ENCODE results near the gene GBX1.

Gene GBX1

DNA sequence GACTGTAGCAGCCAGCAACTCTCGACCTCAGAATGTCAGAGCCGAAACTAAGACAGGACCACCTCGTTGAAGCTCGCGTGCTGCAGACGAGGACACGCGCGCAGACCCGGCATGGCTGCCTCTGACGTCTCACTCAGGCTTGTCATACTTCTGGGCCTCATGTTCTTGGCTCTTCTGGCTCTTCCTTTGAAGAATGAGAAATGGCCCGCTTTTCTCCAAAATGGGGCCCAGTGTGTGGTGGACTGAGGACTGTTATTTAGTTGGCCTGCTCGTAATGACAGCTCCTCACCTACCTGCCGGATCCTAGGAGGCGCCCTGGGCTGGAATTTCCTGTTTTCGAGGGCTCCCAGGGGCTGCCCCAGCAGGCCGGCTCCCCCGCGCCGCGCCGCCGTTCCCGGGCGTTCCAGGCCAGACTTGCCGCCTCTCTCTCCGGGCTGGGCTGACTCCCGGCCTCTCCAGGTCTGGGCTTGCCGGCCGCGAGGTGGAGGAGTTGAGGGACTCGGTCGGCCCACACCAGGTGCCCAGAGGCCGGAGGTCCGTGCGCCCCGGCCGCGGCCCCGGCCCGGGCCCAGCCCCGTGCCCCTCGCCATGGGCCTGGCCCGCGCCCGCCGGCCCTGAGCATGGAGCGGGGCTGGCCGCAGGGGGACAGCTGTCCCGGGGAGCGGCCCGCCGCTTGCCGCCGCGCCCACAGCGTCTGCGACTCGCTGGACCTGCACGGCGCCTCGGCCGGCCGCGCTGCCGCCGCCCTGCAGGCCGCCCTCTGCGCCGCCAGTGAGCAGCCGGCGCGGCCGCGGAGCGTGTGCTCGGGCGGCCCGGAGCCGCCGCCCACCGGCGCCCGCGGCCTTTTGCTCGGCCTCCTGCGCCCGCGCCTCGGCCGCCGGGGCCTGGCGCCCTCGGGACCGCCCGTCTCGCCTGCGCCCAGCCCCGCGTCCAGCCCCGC is 53.1 kb downstream of the GBX1 start:
- no peak for DNase-seq (ENCODE audit: low read depth)

DNA sequence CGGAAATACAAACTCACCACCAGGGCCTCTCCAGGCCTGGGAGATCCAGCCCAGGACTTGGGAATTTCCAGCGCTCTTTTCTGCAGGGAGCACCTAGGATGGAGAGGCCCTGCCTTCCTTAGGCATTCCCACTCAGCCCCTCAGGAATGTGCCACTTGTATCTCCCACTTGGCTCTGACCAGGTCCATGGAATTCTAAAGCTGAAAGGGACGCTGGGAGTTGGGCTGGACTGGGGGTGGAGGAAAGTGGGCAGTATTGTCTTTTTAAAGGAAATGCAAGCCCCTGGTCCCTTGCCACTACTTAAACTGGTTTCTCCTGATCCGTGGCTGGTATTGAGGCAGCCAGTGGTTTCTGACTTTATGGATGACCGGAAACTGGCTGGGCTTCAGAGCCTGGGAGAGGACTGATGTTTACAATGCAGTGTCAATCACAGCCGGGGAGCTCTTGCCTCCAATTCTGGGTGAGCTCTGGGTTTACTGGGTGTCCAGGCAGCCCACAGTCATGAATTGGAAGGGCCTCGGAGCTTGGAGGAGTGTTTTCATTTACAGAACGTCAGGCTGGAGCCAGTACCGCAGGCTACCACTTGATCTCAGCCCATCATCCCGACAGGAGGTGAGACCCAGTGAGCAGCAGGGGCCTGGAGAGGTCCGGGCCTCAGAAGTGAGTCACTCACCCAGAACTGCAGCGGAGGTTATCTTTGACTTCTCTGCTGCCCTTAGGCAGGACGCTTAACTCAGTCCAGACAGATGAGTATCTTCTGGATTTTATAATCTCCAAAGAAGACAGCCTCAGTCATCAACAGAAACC is 53.9 kb downstream of the GBX1 start:
- no peak for DNase-seq (ENCODE audit: low read depth)

DNA sequence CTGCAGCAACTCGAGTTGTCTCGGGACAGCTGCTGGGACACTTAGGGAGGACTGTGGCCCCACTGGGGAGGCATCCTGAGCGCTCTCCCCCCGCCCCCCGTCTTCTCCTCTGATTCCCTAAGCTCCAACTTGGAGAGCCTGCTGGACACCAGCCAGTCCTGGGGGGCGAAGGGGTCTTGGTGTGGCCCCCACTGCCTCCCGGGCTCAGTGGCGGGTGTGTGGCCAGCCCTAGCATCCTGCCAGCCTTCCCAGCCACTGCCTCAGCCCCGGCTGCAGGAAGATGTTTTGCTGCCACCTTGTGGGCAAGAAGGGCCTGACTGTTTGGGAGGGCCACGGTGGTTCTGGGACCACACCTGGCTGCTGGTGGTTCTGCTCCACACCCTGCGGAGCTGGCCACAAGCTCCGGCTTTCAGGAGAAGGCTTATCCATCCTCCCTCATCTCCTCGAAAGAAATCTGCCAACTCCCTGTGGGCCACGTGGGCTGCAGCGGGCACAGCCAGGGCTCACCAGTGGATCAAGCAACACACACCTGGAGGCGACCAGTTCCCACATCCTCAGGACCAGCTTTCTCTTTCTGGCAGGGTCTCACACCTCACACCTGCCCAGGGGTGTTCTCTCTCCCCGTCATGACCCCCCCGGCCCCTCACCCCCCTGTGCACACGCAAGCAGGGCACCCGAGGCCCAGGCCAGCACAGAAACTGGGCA is 56.4 kb downstream of the GBX1 start:
- peak; percentile 54 for DNase-seq (ENCODE audit: low read depth)

DNA sequence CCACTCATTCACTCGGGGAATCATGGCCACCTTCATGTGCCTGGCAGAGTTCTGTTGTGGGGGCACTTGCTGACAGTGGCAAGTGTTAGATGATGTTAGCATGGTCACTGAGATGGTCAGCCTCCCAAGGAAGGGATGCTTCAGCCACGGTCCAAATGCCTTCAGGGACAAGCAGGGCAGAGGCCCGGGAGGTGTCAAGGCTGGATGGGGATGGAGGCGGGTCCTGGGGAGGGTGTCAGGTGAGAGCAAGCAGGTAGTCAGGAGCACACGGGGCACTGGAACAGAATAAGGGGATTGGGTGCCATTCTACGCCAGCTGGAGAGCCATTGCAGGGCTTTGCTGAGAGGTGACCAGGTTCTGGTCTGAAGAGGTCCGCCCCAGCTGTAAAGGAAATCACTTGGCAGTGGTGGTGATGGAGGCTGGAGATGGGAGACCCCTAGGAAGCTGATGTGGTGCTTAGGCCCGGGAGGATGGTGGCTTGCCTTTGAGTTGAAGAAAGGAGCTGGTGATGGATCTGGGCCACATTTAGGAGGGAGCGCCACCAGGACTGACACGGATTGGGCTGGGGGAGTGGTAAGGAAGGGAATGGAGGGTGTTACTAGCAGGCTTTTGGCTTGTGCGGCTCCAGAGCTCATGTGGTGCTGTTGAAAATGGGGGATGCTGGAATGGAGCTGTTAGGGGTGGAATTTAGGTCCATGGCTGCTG is 57.1 kb downstream of the GBX1 start:
- no peak for DNase-seq (ENCODE audit: low read depth)

DNA sequence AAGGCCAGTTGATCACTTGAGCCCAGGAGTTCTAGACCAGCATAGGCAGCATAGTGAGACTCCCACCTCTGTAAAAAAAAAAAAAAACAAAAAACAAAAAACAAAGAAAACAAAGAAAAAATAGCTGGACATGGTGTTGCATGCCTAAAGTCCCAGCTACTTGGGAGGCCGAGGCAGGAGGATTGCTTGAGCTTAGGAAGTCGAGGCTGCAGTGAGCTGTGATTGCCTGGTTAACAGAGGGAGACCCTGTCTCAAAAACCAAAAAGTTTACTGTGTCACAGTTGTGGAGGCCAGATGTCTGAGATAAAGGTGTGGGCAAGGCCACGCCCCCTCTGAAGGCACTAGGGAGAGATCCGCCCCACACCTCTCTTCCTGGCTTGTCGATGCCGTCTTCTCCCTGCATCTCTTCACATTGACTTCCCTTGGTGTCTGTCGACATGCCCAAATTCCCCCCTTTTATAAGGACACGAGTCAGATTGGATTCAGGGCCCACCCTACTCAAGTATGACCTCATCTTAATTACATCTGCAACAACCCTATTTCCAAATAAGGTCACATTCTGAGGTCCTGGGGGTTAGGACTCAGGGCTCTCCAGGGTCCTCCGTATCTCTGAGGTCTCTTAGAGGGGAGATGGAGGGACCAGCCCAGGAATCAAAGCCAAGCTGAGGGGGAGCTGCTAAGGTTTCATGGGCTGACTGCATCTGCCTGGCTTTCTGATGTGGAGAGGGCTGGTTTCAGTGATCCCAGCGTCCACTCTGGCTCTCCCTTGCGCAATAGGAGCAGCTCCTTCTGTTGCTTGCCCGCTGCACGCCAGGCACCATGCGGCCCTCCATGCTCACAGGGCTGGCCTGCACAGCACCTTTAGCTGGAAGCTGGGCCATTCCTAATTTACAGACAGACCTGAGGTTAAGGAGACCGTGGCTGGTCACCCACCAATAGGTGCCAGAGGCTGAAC is 58.1 kb downstream of the GBX1 start:
- no peak for DNase-seq (ENCODE audit: low read depth)

DNA sequence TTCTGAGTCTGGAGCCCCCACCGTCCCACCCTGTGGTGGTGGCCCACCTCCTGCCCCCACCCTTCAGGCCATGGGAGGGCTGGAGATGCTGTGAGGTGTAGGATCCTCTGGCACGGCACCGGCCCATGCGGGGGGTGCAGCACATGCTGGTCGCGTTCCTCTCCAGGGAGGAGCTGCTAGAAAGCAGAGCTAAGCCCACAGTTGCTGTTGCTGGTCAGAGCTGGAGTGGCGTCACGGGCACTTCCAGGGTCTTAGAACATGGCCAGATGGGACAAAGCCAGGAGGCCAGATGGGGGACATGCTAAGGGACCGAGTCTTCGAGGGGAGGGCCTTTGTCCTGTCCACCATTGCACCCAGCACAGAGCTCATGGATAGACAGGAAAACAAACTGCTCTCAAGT is 59.6 kb downstream of the GBX1 start:
- DNase-seq (ENCODE audit: low read depth): no peak

DNA sequence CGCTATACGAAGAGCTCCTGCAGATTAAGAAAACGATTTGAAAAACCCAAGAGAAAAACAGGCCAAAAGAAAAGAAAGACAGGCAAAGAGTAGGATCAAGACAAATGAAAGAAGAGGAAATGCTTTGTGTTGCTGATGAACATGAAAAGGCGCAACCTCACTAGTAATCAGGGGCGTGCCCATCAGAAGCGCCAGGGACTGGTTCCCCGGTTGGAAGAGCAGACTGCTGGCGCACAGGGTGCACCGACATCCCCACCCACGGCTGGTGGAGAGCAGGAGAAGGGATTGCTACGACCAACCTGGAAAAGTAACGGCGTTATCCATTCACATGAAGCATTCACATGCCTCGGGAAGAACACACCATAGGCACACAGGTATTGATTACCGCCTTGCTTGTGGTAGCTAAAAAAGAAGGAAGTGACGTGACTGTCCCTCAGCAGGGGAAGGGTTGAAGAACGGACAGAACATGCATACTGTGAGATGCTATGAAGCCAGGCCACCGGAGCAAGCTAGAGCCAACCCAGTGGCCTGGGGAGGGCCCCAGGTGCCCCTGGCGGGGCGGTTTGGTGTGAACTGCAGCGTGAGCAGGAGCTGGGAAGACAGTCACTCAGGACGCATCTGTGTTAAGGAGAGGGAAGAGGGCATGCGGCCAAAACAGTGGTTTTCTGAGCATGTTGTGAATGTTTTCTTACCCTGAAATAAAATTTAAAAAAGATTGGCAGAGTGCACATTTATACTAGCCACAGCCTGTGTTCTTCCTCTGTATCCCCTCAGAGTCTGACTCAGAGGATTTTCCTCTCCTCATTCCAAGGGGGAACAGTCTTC is 62.9 kb downstream of the GBX1 start:
- DNase-seq (ENCODE audit: low read depth): no peak

DNA sequence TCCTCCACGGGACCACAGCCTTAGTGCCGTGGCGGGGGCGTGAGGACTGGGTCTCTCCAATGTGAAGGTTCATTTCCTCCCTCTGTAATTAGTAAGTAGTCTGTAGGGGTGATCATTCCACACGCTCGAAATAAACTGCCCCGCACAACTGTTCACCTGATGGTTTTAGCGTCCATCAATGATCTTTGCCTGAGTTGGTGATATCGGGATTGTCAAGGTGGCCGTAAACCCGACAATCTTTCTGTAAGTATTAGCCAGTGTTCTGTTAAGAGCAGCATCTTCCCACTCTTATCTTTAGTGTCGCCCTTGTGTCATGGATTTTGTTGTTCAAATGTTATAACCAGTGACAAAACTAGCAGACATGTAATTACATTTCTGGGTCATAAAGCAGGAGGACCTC is 63.5 kb downstream of the GBX1 start:
- no peak for DNase-seq (ENCODE audit: low read depth)

DNA sequence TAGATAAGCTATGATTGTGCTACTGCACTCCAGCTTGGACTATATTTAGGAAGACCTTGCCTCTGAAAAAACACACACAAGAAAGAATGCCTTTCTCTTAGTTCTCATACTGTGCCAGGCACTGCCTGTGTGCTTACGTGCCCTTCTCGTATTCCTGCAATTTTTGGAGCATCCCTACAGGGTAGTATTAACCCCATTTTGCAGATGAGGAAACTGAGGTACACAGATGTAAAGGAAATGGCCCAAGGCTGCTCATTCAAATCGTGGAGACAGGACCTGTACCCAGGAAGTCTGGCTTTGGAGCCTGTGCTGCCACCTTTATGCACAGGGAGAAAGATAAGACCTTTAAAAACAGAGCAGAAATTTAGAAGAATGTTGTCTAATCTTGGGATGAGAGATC is 64.5 kb downstream of the GBX1 start:
- no peak for DNase-seq (ENCODE audit: low read depth)

DNA sequence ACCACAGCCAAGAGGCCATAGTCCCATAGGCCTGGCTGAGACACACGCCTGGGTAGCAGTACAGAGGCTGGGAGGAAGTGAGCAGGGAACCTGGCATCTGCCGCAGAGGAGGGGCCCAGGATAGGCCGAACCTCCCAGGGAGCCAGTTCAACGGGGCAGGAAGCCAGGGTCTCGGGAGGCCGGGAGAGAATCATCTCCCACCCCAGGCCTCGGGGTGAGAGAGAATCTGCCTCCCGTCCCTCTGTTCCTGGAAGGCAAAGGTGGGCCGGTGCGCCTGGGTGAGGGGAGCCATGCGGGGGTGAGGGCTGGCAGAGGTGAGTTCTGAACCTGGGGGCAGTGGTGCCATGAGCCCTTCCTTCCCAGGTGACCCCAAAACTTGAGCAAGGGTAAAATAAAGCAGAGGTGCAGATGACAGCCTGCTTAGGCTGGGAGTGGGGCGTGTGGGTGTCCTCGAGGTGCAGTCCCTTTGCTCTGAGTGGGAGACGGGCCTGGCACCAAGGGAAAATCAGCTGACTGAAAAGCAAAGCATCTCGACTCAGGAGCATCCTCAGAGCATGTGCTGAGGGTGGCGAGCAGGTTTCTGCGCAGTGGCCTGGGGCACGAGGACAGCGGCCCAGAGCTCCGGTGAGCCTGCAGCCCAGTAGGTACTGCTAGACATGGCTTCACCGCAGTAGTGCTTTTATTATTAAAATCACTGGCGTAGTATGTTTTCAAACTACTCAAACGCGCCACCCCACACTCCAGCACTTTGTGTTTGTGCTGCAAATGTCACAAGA is 65.7 kb downstream of the GBX1 start:
- no peak for DNase-seq (ENCODE audit: low read depth)

DNA sequence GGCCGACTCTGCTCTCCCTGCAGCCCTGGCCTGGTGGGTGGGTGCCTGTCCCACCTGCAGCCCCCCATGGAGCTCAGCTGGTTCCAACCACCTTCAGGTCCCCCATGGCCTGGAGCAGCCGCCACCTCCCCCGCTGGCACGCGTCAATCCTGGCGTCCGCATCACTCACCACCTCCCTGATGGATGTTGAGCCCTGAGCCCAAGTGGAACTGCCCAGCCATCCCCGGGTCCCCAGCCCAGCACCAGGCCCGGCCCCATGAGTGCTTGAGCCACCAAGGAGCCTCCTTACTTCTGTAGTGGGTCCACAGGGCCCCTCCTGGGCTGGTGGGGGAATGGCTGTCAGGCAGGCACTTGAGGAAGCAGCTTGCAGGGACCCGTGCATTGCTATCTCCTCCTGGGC is 66.6 kb downstream of the GBX1 start:
- no peak for DNase-seq (ENCODE audit: low read depth)

DNA sequence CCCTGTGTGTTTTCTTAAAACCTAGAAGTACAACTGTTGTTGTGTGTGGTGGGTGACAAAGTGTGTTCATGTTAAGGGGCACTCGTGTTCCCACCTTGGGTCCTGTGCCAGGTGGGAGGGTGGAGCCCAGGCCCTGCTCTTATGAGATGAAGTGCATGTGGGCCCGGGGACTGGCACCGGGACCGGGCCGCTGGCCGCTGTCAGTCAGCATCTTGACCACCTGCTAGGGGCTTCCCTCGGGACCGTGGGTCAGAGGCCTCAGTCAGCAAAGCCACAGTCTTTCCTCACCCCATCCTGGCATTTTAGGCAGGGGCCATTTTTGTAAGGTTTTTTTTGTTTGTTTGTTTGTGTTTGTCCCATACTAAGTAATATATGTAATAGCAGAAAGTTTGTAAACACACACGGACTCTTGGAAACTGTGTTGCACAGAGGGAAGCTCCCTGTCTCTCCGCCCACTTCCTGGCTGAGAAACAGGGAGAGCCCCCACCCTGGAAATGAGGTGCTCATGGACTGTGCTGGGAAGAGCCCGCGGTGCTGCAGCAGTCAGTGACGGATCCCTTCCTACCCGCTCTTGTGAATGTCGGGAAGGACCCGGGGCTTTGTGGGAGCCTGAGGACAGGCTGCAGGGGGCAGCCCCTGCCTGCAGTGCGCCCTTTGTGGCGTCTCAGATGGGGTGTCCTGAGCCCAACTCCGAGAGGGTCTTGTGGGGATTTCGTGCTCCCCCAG is 67.8 kb downstream of the GBX1 start:
- DNase-seq (ENCODE audit: low read depth): no peak

Data from activated gamma-delta T cell treated with anti-CD3 and anti-CD28 coated beads, Interleukin-2, amount 50 U/mL, for 16 hours (primary cell).